HG03139 (cell line): ENCODE data around the gene DRD2.

ENCODE experiments used
- ATAC-seq: cut with Tn5 transposase; IDR thresholded peaks from one replicate; pipeline ENCODE4 v1.9.1; 2021; ENCODE audit not compliant: unreplicated experiment

Gene DRD2

GRCh38 chr11:113447621-113448315 is 27.4 kb downstream of the DRD2 start:
- ATAC-seq, result no peak

GRCh38 chr11:113446938-113447337 is 28.3 kb downstream of the DRD2 start:
- ATAC-seq, result no peak

- ATAC-seq, result no peak
Observed at GRCh38 chr11:113446112-113446511, 29.1 kb downstream of the DRD2 start.

- no peak for ATAC-seq
Observed at GRCh38 chr11:113444502-113445123, 30.6 kb downstream of the DRD2 start.

GRCh38 chr11:113440816-113441215 is 34.4 kb downstream of the DRD2 start:
- ATAC-seq, result no peak

GRCh38 chr11:113436672-113437252 is 38.4 kb downstream of the DRD2 start:
- no peak for ATAC-seq

- ATAC-seq, result no peak
Observed at GRCh38 chr11:113435190-113435968, 39.8 kb downstream of the DRD2 start.

- no peak for ATAC-seq
Observed at GRCh38 chr11:113431746-113432145, 43.5 kb downstream of the DRD2 start.

GRCh38 chr11:113426686-113427085 is 48.5 kb downstream of the DRD2 start:
- ATAC-seq, result no peak

- ATAC-seq, result no peak
Observed at GRCh38 chr11:113420808-113421207, 54.4 kb downstream of the DRD2 start.

- no peak for ATAC-seq
Observed at GRCh38 chr11:113419454-113420003, 55.7 kb downstream of the DRD2 start.

- ATAC-seq, result no peak
Observed at GRCh38 chr11:113417428-113417827, 57.8 kb downstream of the DRD2 start.

GRCh38 chr11:113415343-113415742 is 59.9 kb downstream of the DRD2 start:
- ATAC-seq, result no peak

- no peak for ATAC-seq
Observed at GRCh38 chr11:113412675-113413074, 62.5 kb downstream of the DRD2 start.

- ATAC-seq, result no peak
Observed at GRCh38 chr11:113411536-113411935, 63.7 kb downstream of the DRD2 start.

- no peak for ATAC-seq
Observed at GRCh38 chr11:113410414-113411135, 64.6 kb downstream of the DRD2 start.

- no peak for ATAC-seq
Observed at GRCh38 chr11:113409526-113409925, 65.7 kb downstream of the DRD2 start.

- ATAC-seq, result no peak
Observed at GRCh38 chr11:113408887-113409286, 66.3 kb downstream of the DRD2 start.

- no peak for ATAC-seq
Observed at GRCh38 chr11:113408206-113408605, 67.0 kb downstream of the DRD2 start.

GRCh38 chr11:113407163-113407562 is 68.0 kb downstream of the DRD2 start:
- ATAC-seq, result no peak
